NCI-H748 treated with DMSO at 0.1 percent for 48 hours (cell line): ENCODE results near the gene KRTAP5-7.
"Not testable (repeated sequence)": the region's sequence is repeated elsewhere in the genome, so short reads cannot be mapped to it uniquely, and the experiment has no call there.

Source experiments
- DNase-seq: peaks from one replicate; lab custom pipeline; 2025; lab: John Stamatoyannopoulos, UW

The KRTAP5-7 gene

GRCh38 chr11:71532036-71532610 is 5.1 kb downstream of the KRTAP5-7 start:
- DNase-seq: no peak

- DNase-seq: not testable (repeated sequence)
These were observed 7.9 kb downstream of the KRTAP5-7 start for GRCh38 chr11:71534711-71535608.

- no peak for DNase-seq
These were observed 8.8 kb downstream of the KRTAP5-7 start for GRCh38 chr11:71535825-71536224.

- DNase-seq: no peak
These were observed 10.5 kb downstream of the KRTAP5-7 start for GRCh38 chr11:71537537-71537936.

- not testable (repeated sequence) for DNase-seq
These were observed 11.1 kb downstream of the KRTAP5-7 start, which contains the start of gene KRTAP5-8 for GRCh38 chr11:71537977-71538665. TSS of gene KRTAP5-8 (plus strand) at chr11:71538025. CDS start at chr11:71538056, 31 bp downstream.

- no peak for DNase-seq
These were observed 11.6 kb downstream of the KRTAP5-7 start for GRCh38 chr11:71538666-71538990.

GRCh38 chr11:71539017-71539416 is 11.9 kb downstream of the KRTAP5-7 start:
- DNase-seq: no peak

GRCh38 chr11:71539971-71540370 is 12.9 kb downstream of the KRTAP5-7 start:
- not testable (repeated sequence) for DNase-seq

GRCh38 chr11:71540521-71541304 is 13.6 kb downstream of the KRTAP5-7 start:
- not testable (repeated sequence) for DNase-seq

GRCh38 chr11:71542382-71542781 is 15.3 kb downstream of the KRTAP5-7 start:
- no peak for DNase-seq

- no peak for DNase-seq
These were observed 16.1 kb downstream of the KRTAP5-7 start for GRCh38 chr11:71542879-71543777.

- DNase-seq: no peak
These were observed 16.8 kb downstream of the KRTAP5-7 start for GRCh38 chr11:71543866-71544265.

- DNase-seq: no peak
These were observed 17.6 kb downstream of the KRTAP5-7 start for GRCh38 chr11:71544525-71545214.

GRCh38 chr11:71545405-71545966 is 18.4 kb downstream of the KRTAP5-7 start:
- DNase-seq: no peak

GRCh38 chr11:71548120-71548519 is 21.1 kb downstream of the KRTAP5-7 start, which contains the start of gene KRTAP5-9:
TSS of gene KRTAP5-9 (plus strand) at chr11:71548420. CDS start at chr11:71548658, 238 bp downstream.
- DNase-seq: no peak

GRCh38 chr11:71548716-71549151 is 21.7 kb downstream of the KRTAP5-7 start:
- no peak for DNase-seq

GRCh38 chr11:71551711-71552110 is 24.6 kb downstream of the KRTAP5-7 start:
- DNase-seq: no peak

GRCh38 chr11:71554996-71555395 is 27.9 kb downstream of the KRTAP5-7 start:
- DNase-seq: no peak

GRCh38 chr11:71555508-71555907 is 28.4 kb downstream of the KRTAP5-7 start:
- DNase-seq: no peak

- no peak for DNase-seq
These were observed 29.0 kb downstream of the KRTAP5-7 start for GRCh38 chr11:71556018-71556417.
